Thymus (tissue), 11 donors: Measurements from ENCODE around the gene KCMF1. TPM values are rescaled to one million over a fixed set of nuclear protein-coding genes. Genes with fewer than 3 reads are reported as not detected.

ENCODE experiments used
- DNase-seq, 9 donors: peaks; one replicate each; pipeline ENCODE4 v3.0.0-alpha.2; 2013; ENCODE audit warnings: low spot score in 9 of 9, low read depth in 6 of 9, missing footprints in 1 of 9
- H3K27ac ChIP-seq, 2 donors: one replicate each; pipeline ENCODE4 v1.5.1; 2013; ENCODE audit warnings: control low read depth in 1 of 2, low read depth in 1 of 2, low read length in 1 of 2, mild to moderate bottlenecking in 1 of 2, moderate library complexity in 1 of 2
- H3K27me3 ChIP-seq, 2 donors: one replicate each; pipeline ENCODE4 v1.5.1; 2013; ENCODE audit warnings: low read length in 1 of 2; ENCODE audit not compliant: control insufficient read depth in 2 of 2, insufficient read depth in 1 of 2
- H3K36me3 ChIP-seq, 2 donors: one replicate each; pipeline ENCODE4 v1.5.1; 2013; ENCODE audit warnings: low read length in 1 of 2, mild to moderate bottlenecking in 1 of 2, moderate library complexity in 1 of 2; ENCODE audit not compliant: control insufficient read depth in 2 of 2, insufficient read depth in 2 of 2
- H3K4me1 ChIP-seq, 2 donors: one replicate each; pipeline ENCODE4 v1.5.1; 2013; ENCODE audit warnings: low read length in 2 of 2; ENCODE audit not compliant: control insufficient read depth in 2 of 2, insufficient read depth in 2 of 2
- H3K4me3 ChIP-seq, 2 donors: one replicate each; pipeline ENCODE4 v1.5.1; 2013; ENCODE audit warnings: low read length in 2 of 2, control low read depth in 1 of 2, mild to moderate bottlenecking in 1 of 2
- H3K9me3 ChIP-seq, 2 donors: one replicate each; pipeline ENCODE4 v1.5.1; 2013; ENCODE audit warnings: low read length in 1 of 2, mild to moderate bottlenecking in 1 of 2; ENCODE audit not compliant: control insufficient read depth in 2 of 2, insufficient read depth in 1 of 2
- WGBS: extraction: QIAGEN DNeasy Blood & Tissue Kit; methylation state at CpG from one replicate; pipeline ENCODE4 v1.1.7; 2013; 5-methylcytosine and 5-hydroxymethylcytosine counted together
- polyA plus RNA-seq: library from polyadenylated mRNA; stranded (reverse); fragments of 200-250 nt; gene quantifications from one replicate; pipeline ENCODE4 v1.2.3, GENCODE V29; 2013
- total RNA-seq: library from RNA; stranded (reverse); fragments of 120-200 nt; gene quantifications from one replicate; pipeline ENCODE4 v1.2.4, GENCODE V29; 2013
- donor health status: healthy.

KCMF1 gene
- total and polyA plus RNA-seq, 2 donors: 32.5 to 32.6 TPM

- WGBS: 24% methylated on average over 12 of the region's 12 CpGs
Observed at GRCh38 chr2:84946204-84947009, 24.6 kb upstream of the KCMF1 start.

DNA sequence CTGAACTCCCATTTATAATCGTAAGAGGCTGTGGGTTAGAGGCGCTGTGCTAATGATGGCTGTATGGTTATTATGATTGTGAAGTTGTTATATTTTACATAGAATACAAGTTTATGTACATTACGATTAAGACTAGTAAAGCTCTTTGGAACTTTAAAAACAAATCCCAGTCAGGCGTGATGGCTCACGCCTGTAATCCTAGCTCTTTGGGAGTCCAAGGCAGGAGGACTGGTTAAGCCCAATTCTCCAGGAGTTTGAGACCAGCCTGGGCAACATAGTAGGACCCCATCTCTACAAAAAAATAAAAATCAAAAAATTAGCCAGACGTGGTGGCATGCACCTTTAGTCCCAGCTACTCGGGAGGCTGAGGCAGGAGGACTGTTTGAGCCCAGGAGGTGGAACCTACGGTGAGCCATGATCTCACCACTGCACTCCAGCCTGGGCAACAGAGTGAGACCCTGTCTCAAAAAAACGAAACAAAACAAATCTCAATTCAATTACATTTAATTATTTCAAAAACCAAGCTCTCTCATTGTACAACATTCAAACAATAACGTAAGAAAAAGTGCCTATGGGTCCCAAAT, 23.9 kb upstream of the KCMF1 start:
- no peaks in the 10 kb centered on the region for H3K27me3 ChIP-seq
- no peak overlapping the region for H3K27ac ChIP-seq
- H3K36me3 ChIP-seq: no peaks in the 10 kb centered on the region
- peaks cover 7 to 15% of the 10 kb centered on the region in 2 donors for H3K4me1 ChIP-seq
- no peaks in the 10 kb centered on the region for H3K9me3 ChIP-seq
- no peak for DNase-seq
- 89% methylated on average over 10 of the region's 10 CpGs for WGBS
- no peak overlapping the region for H3K4me3 ChIP-seq

More at GRCh38 chr2:84946204-84947009, 24.6 kb upstream of the KCMF1 start:
- Histone ChIP-seq H3K36me3 (no peaks in the 10 kb centered on the region), H3K4me3 (no peak overlapping the region), H3K27ac (peak overlapping the region; percentile 74 to 80), H3K9me3 (no peaks in the 10 kb centered on the region), H3K4me1 (peaks cover 7 to 15% of the 10 kb centered on the region in 2 donors), H3K27me3 (no peaks in the 10 kb centered on the region)
- peak in 7 of 9 donors; percentile 13 to 69 (median 38) for DNase-seq

DNA sequence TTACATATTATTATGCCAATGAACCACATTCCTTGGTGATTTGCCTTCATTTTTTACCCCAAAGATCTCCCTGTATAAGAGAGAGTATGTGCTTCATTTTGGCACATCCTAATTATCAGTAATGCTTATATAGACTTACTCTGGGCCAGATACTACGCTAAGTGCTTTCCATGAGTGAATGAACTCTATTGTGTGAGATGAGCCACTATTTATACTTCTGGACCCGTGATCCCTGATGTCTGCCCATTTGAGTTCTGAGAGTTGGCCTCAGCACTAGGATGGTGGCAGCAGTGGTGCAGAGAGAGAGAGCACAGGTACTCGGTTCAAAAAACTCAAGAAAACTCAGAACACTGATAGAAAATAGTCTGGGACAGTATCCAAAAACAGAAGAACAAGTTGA, 17.4 kb upstream of the KCMF1 start:
- peaks cover 0 to 8% of the 10 kb centered on the region in 2 donors for H3K4me1 ChIP-seq
- no peaks in the 10 kb centered on the region for H3K27me3 ChIP-seq
- peaks cover 0 to 3% of the 10 kb centered on the region in 2 donors for H3K9me3 ChIP-seq
- WGBS: 94% methylated on average over 3 of the region's 3 CpGs
- no peak overlapping the region for H3K4me3 ChIP-seq
- no peak overlapping the region for H3K27ac ChIP-seq
- no peak for DNase-seq
- no peaks in the 10 kb centered on the region for H3K36me3 ChIP-seq

DNA sequence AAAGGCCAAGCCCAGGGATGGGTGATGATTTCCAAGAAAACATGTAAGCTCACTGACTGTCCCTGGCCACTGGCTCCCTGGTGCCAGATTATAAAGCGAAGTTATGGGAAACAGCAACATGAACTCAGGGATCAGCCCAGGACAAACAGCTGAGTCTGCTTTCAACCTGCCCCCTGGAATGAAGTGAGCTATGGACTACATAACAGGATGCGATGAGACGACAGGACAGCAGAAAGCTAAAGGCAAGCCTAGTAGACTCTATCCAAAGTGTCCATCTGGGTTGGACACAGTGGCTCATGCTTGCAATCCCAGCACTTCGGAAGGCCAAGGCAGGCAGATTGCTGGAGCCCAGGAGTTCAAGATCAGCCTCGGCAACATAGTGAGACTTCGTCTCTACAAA, 16.6 kb upstream of the KCMF1 start:
- Histone ChIP-seq H3K4me1 (peaks cover 0 to 8% of the 10 kb centered on the region in 2 donors), H3K27ac (no peak overlapping the region), H3K4me3 (no peak overlapping the region), H3K9me3 (peaks cover 0 to 3% of the 10 kb centered on the region in 2 donors), H3K36me3 (no peaks in the 10 kb centered on the region), H3K27me3 (no peaks in the 10 kb centered on the region)
- no peak for DNase-seq
- 99% methylated on average over 6 of the region's 6 CpGs for WGBS

DNA sequence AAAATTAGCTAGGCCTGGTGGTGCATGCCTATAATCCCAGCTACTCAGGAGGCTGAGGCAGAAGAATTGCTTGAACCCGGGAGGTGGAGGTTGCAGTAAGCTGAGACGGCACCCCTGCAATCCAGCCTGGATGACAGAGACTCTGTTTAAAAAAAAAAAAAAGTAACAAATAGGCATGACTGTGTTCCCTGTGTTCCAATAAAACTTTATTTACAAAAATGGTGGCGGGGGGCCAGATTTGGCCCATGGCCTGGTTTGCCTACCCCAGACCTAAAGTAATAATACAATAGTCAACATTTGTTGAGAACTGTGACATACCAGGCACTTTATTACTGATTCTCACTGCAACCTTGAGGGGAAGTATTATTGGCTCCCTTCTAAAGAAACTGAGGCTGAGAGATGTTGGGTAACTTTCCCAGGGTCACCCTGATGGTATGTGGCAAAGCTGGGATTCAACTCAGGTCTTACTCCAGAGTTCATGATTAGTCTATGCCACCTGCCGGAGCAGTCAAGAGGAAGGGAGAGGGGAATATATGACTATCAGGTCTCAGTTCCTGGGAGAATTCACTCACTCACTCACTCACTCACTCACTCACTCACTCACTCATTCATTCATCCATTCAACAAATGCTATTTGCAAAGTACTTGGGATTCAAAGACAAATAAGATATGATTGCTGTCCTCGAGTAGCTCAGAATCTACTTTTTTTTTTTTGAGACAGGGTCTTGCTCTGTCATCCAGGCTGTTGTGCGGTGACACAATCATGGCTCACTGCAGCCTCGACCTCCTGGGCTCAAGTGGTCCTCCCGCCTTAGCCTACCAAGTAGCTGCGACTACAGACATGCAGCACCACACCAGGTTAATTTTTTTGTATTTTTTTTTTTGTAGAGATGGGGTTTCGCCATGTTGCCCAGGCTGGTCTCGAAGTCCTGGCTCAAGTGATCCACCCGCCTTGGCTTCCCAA, 14.3 kb upstream of the KCMF1 start:
- 97% methylated on average over 12 of the region's 12 CpGs for WGBS
- no peaks in the 10 kb centered on the region for H3K27me3 ChIP-seq
- no peak overlapping the region for H3K4me3 ChIP-seq
- no peaks in the 10 kb centered on the region for H3K36me3 ChIP-seq
- H3K27ac ChIP-seq: no peak overlapping the region
- peaks cover 0 to 8% of the 10 kb centered on the region in 2 donors for H3K4me1 ChIP-seq
- peaks cover 0 to 3% of the 10 kb centered on the region in 2 donors for H3K9me3 ChIP-seq
- DNase-seq: no peak

DNA sequence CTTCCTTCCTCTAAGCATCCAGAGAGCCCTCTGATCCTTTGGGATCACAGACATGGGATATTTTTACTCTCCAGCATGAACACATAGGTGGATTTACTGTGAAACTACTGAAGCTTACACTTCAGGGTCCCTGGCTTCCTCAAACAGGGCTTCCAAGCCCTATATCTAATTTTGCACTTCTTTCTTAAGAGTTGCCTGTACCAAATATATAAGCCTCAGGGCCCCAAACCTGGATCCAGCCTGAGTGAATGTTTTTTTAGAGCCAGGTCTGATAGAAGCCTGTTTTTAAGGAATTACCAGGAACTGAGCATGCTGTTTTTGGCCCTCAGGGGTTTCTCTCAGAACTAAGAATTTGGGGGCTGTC, 13.2 kb upstream of the KCMF1 start:
- H3K9me3 ChIP-seq: peaks cover 0 to 3% of the 10 kb centered on the region in 2 donors
- H3K4me1 ChIP-seq: peaks cover 0 to 8% of the 10 kb centered on the region in 2 donors
- no peak overlapping the region for H3K4me3 ChIP-seq
- peaks cover 1 to 4% of the 10 kb centered on the region in 2 donors for H3K36me3 ChIP-seq
- H3K27ac ChIP-seq: peak overlapping the region in 1 of 2 donors; percentile 52
- no peaks in the 10 kb centered on the region for H3K27me3 ChIP-seq
- no peak for DNase-seq

- H3K9me3 ChIP-seq: peaks cover 0 to 3% of the 10 kb centered on the region in 2 donors
- 89% methylated on average over 12 of the region's 12 CpGs for WGBS
- H3K27me3 ChIP-seq: no peaks in the 10 kb centered on the region
- peaks cover 0 to 8% of the 10 kb centered on the region in 2 donors for H3K4me1 ChIP-seq
- H3K36me3 ChIP-seq: peaks cover 6 to 7% of the 10 kb centered on the region in 2 donors
- H3K4me3 ChIP-seq: no peak overlapping the region
- peak overlapping the region in 1 of 2 donors; percentile 52 for H3K27ac ChIP-seq
- DNase-seq: no peak
Observed at GRCh38 chr2:84958135-84959059, 12.6 kb upstream of the KCMF1 start.

DNA sequence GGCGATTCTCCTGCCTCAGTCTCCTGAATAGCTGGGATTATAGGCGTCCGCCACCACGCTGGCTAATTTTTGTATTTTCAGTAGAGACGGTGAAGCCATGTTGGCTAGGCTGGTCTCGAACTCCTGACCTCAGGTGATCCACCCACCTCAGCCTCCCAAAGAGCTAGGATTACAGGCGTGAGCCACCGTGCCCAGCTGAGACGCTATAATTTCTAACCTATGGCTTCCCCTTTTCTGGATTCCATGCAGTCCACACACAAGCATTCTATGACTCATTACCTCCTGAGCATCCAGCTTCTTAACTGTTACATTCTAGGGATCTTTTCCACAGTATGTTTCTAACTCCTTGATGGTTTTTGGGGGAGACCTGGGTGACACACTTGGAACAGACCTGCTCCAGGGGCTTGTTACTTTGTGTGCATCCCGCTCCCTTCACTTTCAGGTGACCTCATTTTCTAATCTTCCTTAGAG, 11.8 kb upstream of the KCMF1 start:
- no peak overlapping the region for H3K27ac ChIP-seq
- DNase-seq: no peak
- no peaks in the 10 kb centered on the region for H3K27me3 ChIP-seq
- WGBS: 94% methylated on average over 10 of the region's 10 CpGs
- peaks cover 0 to 8% of the 10 kb centered on the region in 2 donors for H3K4me1 ChIP-seq
- peaks cover 0 to 3% of the 10 kb centered on the region in 2 donors for H3K9me3 ChIP-seq
- H3K36me3 ChIP-seq: peaks cover 7 to 12% of the 10 kb centered on the region in 2 donors
- no peak overlapping the region for H3K4me3 ChIP-seq
